Stimulated activated CD8-positive, alpha-beta memory T cell treated with anti-CD3 and anti-CD28 coated beads, Interleukin-15, amount 100 ng/mL, for 1 hour (primary cell): Measurements from ENCODE around the gene LOXL1.
A peak's percentile ranks its signal among the peaks of the same experiment; 100 is the strongest.

Source experiments
- DNase-seq: peaks from one replicate; pipeline ENCODE4 v3.0.0-alpha.2; 2020; ENCODE audit warnings: low read depth

The LOXL1 gene

DNA sequence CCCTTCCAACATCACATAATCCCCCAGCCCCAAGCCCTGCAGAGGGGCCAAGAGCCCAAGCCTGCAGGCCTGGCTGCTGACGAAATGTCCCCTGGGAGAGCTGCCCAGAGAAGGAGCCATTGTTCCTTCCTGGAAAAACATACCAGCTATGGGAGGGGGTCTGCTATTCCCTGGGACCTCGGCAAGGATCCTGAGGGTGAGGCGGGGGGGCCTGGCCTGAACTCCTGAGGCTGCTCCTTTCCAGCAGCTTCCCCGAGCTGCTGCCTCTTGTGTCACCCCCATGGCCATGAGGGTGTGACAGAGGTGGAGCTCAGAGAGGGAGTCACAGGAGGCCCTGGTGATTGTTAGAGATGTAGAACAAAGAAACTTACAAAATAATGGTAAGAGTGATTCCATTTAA is 12.9 kb downstream of the LOXL1 start:
- no peak for DNase-seq

DNA sequence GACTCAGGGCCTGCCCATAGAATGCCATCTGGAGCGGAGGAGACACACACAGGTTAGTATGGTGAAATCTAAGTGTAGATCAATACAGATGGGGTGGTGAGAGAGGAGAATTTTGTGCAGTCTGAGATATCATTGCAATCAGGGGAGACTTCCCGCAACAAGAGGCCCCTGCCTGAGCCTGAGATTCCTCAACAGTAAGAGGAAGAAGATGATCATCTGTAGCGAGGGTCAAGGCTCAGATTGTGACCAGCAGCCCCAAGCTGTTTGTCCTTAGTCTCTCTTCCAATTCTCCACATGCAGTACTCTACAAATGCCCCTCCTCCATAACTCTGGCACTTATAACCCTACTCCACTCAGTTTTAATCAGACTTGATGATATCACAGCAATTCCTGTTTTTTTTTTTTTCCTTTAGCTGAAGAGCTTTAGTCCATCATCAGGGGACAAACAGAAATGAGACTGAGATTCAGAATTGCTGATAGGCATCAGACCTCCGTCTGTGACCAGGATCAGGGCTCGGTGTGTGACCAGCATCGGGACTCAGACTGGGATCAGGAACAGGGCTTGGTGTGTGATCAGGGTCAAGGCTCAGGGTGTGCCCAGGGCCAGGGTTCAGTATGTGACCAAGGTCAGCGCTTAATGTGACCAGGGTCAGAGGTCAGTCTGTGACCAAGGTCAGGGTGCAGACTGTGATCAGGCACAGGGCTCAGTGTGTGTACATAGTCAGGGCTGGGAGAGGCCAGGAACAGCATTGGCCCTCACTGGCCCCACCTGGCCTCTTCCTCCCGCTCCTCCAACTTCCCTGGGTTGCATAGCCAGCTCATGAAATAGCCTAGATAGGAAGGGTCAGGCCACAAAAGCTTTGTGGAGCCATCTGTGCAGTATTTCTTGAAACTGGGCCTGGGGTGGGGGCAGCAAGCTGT is 14.1 kb downstream of the LOXL1 start:
- no peak for DNase-seq

DNA sequence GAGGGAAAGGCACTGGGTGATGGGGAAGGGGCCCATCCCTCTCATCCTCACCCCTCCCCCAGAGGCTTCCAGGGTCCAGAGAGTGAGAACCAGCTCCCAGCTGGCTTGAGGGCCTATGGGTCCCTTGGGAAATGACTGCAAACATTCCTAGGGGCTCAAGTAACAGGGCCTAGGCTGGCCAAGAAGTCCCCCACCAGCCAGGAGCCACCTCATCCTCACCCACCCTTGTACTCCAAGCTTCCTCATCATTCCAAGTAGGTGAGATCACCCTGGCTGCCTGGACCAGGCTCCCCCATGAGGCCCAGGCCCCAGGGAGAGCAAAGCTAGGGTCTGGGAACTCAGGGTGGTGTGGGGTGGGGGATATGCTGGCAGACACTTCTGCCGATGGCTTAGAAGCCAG is 14.8 kb downstream of the LOXL1 start:
- DNase-seq, result no peak

DNA sequence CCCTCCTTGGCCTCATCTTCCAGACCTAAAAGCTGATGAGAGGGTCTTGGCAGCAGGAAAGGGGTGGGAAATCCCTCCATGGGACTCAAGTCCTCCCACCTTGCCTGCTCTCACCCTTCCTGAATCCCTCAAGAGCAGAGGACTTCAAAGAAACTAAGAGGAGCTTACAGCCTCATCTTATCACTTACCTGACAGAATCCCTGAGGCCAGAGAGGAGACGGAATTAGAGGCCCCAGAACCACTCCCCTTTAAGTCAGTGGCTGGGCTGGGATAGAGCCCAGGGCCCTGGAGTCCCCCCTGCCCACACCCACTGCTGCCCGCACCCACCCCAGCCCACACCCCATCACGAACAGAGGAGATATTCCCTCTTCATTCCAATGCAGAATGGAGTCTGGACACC is 15.2 kb downstream of the LOXL1 start:
- DNase-seq, result no peak

DNA sequence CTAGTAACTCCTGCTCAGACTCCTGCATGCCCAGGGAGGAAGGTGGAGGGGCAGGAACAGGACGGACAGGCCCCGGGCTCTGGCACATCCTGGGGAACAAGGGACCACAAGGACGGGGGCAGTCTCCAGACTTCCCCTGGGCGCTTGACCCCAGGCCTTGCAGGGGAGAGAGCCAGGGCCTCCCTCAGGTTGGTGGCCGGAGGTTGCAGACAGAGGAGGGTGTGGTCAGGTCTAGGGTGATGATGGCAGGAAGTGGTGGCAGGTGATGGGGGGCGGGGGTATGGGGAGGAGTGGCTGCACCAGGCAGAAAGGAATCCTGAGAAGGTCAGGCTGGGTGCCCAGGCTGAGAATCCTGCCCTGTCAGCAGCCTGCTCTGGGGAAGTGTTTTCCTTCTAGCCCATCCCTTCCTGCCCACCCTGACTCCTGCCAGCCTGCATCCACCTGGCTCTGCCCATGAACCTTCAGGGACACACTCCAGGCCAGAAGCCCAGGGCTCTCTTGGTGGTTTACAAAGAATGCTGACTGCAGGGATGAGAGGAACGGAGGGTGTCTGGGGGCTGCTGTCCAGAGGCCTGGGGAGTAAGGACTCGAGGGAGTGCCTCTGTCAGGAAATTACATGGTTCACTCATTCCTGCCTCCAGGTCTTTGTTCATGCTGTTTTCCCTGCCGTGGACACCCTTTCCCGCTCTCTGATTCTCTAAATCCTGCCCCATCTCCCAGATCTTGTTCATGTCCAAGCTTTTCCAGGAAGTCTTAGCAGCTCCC is 15.8 kb downstream of the LOXL1 start:
- no peak for DNase-seq

DNA sequence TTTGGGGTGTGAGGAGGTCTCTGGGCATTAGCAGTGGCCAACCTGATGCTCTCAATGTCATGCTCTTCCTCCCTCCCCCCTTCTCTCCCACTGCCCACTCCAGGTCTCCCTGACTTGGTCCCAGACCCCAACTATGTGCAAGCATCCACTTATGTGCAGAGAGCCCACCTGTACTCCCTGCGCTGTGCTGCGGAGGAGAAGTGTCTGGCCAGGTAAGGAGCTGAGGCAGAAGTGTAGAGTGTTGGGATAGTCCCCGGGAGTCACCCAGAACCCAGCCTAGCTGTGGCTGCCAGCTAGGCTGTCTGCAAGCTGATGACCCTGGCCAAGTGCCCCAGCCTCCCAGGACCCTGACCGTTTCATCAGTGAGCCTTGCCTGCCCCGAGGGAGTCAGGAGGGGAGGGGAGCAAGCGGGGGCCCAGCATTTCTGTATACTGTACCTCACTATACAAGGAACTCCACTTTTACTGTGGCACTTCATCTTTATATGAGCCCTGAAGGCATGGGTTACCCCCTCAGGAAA is 16.5 kb downstream of the LOXL1 start:
- DNase-seq, result no peak

DNA sequence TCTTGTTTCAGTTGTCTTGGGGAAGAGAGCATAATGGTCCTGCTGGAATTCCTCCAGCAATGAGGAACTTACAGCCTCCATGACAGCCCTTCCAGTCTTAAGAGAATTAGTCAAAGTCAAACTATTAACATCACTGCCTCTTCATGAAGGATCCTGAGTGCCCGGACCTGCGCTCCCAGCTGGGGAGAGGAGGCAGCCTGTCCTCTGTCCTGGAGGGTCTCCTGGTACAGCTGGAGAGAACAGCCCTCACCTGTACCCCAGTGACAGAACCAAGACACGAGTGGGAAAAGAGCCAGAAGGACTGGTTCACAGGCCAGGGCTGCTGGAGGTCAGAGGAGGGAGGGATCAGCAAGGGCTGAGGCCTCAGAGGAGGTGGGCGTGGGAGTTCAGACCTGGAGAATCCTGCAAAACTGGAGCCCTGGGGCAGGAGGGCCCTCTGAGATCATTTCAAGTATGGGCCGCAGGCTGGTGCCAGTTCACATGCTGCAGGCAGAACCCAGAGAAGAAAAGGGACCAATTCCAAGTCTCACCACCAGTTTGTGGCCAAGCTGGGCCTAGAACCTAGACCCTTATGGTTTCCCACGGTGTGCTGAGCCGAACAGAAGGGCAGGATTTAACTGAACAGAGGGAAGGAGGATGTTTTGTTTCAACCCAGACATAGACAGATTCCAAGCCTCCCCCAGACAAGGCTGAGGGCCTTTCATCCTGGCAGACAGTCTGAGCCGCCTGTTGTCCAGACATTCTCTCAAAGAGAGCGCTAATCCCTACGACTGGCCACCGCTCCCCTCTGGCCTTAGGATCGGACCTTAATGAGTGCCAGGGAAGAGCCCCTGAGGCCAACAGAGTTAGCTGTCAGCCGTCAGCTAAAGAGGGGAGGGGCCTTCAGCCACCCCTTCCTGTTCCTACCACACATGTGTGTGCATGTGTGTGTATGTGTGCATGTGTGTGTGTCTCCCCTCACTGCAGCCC is 18.2 kb downstream of the LOXL1 start:
- no peak for DNase-seq

DNA sequence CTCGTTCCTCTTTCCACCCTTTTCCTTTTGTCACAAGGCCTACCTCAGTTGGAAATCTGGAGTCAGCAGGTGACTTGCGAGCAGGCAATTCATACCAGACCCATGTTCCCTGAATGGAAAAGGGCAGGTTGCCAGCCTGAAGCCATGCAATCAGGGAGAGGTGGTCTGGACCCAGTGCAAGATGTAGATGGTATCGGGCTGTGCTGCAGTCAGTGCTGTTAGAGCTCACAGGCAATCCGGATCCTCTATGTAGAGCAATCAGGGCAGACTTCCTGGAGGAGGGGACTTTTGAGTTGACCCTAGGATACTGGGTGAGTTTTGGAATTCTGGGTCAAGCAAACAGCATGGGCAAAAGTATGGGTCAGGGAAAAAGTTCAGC is 18.9 kb downstream of the LOXL1 start:
- no peak for DNase-seq

DNA sequence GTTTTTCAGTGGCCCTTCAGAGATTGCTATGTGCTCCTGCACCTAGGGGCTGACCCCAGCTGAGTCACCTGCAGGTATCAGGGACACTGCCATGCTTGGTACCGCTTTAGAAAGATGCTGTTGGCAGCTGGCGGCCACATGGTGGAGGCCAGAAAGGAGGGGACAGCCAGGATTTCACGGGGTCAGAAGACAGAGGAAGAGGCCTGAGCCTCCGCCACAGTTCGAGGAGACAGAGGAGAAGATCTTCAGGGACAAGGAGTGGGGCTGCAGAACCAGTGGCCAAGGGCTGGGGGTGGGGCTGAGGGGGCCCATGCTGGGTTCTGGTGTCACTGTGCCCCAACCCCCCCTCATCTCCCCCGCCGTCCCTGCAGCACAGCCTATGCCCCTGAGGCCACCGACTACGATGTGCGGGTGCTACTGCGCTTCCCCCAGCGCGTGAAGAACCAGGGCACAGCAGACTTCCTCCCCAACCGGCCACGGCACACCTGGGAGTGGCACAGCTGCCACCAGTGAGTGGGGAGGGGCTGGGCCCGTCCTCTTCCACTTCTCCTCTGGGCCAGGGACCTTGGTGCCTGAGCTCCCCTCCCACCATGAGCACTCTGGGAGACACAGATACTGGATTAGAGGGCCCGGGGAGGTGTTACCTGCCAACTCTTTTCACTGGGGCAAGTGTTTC is 19.9 kb downstream of the LOXL1 start:
- no peak for DNase-seq

DNA sequence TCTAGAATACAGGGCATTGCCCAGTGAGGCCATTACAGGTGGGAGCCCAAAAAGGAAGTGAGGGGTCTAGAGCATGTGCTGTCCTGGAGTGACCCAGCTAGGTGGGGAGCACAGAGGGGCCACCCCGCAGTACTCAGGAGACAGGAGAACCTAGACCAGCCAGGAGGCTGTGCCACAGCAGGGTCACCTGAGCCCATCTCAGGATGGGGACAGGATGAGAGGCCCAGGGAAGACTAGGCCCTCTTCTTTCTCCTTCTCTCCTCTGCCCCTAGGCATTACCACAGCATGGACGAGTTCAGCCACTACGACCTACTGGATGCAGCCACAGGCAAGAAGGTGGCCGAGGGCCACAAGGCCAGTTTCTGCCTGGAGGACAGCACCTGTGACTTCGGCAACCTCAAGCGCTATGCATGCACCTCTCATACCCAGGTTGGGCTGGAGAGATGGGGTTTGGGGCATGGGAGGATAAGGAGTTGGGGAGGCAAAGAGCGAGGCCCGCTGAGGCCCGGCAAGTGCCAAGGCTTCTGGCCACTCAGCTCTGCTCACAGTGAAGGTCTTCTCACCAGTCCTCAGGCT is 20.6 kb downstream of the LOXL1 start:
- no peak for DNase-seq

DNA sequence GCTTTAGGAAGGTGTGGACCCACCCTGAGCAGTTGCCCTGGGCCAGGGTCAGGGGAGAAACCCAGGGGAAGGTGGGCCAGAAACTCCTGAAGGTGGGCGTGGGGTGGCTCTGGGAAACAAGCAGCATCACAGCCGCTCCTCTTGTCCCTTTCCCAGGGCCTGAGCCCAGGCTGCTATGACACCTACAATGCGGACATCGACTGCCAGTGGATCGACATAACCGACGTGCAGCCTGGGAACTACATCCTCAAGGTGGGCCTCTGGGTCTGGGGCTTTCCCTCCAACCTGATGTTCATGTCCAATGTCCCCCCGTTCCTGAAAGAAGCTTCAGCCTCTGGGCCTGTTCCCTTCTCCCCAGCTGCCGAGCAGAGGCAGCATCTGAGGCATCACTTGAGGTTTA is 21.4 kb downstream of the LOXL1 start:
- no peak for DNase-seq

DNA sequence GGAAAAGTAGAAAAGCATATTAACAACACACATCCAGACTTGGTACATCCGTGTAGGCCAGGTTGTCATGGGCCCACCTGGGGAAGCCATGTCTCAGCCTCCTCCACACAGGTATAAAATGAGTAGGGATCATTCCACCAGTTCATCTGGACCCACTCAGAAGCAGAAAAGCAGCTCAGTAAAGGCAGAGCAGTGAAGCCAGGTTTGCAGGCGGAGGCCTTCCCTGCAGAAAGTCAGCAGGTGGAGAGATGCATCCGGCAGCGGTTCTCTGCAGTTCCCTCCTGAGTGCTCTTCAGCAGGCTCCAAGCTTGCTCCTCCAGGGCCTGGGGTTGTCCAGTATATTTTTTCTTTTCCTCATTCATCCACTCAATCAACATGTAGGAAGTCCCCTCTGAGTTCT is 22.1 kb downstream of the LOXL1 start:
- DNase-seq, result no peak

DNA sequence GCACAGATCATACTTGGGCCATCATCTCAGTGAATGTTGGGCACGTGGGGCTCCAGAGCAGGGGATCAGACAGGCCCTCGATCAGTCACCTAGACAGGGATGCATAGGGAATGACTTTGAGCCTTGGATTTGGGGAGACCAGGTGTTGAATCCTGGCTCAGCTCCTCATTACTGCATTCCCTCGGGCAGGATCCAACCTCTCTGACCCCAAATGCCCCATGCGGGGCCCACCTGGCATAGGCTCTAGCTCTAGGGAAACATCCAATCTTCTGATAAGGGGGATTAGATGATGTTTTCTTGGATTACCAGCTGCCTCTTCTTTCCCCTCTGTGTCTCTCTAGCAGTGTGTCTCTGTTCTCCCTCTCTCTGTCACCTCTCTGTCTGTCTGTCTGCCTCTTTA is 22.7 kb downstream of the LOXL1 start:
- DNase-seq, result no peak

DNA sequence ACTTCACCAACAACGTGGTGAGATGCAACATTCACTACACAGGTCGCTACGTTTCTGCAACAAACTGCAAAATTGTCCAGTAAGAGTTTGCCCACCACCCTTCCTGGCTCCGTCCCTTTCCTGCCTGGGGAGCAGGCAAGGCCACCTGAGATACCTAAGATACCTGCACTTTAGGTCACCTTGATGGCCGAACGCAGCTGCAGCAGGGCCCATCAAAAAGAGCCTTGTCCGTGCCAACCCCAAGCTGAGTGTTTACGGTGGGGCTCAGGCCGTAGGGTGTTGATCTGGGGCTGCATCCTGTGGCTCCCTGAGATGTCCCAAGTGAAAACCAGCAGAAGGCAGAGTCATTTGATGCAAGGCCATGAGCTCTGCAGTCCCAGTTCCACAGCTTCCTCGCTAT is 23.2 kb downstream of the LOXL1 start:
- DNase-seq, result no peak

DNA sequence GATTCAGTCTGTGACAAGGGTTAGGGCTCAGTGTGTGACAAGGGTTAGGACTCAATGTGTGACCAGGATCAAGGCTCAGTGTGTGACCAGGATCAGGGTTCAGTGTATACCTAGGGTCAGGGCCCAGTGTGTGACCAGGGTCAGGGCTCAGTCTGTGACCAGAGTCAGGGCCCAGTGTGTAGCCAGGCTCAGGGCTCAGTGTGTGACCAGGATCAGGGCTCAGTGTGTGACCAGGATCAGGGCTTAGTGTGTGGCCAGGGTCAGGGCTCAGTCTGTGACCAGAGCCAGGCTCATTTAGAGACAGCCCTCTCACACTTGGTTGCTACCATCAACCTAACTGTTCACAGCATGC is 24.2 kb downstream of the LOXL1 start:
- DNase-seq, result no peak

DNA sequence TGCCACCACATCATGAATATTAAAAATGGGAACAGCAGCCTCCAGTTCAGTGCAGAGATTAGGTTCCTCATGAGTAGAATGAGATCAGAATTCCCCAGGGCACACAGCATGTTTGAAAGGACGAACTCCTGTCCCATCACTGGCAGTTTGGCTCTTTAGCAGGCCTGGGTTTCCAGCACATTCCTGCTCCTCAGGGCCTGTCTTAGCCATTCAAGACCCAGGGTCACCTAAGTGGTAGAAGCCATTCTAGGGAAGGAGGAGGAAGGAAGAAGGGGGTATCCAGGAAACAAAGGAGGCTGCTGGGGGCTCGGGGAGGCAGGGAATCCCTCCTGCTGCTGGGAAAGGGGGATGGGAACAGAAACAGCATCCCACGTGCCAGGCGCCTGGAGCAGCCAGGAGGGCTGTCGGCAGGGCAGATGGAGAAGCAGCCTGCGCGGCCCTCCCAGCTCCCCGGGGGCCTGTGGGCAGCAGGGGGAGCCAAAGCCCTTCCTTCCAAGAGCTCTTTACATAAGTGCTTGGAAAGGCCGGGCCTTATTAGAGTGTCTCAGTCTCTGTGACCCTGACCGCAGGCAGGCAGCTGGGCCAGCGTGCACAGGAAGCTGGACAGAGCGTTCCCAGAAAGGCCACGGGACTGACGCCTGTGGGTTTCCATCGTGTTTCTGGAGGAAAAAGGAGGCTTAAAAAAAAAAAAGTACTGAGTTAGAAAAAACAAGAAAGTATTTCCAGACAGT is 24.7 kb downstream of the LOXL1 start:
- DNase-seq, result peak; percentile 63

DNA sequence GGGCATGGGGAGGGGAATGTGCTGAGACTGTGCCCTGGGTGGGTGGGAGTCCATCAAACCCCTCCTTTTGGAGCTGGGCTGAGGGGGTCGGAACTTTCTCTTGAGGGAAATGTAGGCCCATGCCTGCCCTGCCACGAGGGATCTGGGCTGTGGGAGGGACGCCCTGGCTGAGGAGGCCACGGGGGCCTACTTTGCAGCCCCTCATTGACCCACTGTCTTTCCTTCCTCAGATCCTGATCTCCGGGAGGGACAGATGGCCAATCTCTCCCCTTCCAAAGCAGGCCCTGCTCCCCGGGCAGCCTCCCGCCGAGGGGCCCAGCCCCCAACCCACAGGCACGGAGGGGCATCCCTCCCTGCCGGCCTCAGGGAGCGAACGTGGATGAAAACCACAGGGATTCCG is 25.3 kb downstream of the LOXL1 start:
- DNase-seq, result no peak

DNA sequence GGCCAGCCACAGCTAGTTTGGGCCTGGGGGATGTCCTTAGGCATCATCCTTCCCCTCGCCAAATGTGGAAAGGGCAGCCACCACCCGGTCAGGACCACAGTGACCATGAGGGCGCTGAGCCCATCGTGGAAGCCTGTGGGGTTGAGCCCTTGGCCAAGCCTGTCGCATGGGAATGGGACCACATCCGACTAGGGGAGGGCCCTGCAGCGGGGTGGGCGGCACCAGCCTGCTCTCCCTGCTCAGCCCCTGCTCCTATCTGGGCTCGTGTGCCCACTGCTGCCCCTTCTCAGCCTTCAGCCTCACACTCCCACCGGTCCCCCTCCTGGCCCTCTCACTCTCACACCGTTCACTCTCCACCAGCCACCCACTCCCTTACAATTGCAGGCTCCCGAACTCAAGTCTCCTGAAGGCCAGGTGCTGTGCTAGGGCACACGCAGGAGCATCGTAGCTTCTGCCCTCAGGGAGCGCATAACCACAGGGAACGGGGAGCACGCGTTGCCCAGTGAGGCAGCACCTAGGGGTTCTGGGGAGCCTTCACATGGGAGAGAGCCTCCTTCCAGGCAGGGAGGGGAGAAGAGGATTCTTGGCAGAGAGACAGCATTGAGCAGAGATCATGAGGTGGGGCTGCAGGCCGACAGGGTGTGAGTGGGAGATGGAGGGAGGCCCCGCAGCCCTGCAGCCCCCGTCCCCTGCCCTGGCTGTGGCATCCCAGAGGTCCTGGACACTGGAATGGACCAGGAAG is 26.1 kb downstream of the LOXL1 start:
- DNase-seq, result no peak

DNA sequence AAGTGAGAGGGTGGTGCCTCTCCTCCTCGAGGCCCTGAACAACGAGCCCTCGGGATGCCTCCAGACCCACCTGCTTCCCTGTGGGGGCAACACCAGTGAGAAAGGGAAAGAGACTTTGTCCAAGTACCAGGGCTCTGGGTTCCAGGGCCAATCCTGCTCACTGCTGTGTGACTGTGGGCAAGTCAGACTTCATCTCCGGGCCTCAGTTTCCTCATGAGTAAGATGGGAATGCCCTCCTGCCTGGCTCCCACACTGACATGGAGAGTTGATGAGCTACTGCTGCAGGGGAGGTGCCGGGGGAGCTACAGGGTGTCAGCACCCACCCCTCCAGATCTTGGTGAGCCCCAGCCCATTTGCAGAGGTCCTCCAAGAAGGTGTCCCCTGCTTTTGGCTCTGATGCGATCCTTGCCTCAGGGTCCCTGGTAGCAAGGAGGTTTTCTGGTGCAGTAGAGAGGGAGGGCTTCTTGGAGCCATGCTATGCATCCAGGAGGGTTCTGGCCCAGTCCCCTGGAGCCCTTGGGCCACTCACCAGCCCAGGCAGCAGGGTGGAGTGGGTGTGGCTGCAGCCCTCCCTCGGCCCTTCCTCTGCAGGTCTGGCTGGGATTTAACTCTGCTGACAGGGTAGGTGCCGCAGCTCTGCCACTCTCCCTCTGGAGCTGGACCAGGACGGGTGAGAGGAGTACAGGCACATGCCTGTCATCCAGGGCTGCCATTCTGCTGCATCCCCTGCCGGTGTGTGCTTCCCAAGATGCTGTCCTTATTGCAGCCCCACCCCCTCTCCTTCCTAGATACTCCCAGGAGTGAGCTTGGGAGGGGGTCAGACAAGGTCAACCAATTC is 26.9 kb downstream of the LOXL1 start:
- DNase-seq, result no peak
